B cell (primary cell): ENCODE data around the gene SLC2A4RG. TPM values are rescaled to one million over a fixed set of nuclear protein-coding genes. Genes with fewer than 3 reads are reported as not detected.

ENCODE experiments used
- ATAC-seq: fragments of 200-7000 bp; cut with Tn5 transposase; one replicate; pipeline ENCODE4 v1.10.0; 2021; ENCODE audit warnings: low read depth, mild to moderate bottlenecking, moderate number of reproducible peaks, moderate library complexity
- CTCF ChIA-PET: fragments of 350-600 bp; sonication (Branson Sonifier 250); formaldehyde crosslinking; loops from one replicate; lab custom pipeline; 2021; ENCODE audit warnings: antibody characterized with exemption, inconsistent platforms; lab: Charles Lee
- POLR2A ChIA-PET: fragments of 350-600 bp; sonication (Branson Sonifier 250); formaldehyde crosslinking; loops from one replicate; lab custom pipeline; 2021; ENCODE audit warnings: antibody characterized with exemption; lab: Charles Lee
- DNase-seq: peaks from one replicate; pipeline ENCODE4 v3.0.0; 2013
- H2AFZ ChIP-seq: 2 replicates; pipeline ENCODE4 v1.6.1; 2012; ENCODE audit warnings: mild to moderate bottlenecking, low read depth, low read length; ENCODE audit not compliant: insufficient read depth, poor library complexity, severe bottlenecking
- H3K27ac ChIP-seq, 2 donors: 1 replicate in 1 of 2; 2 replicates in 1 of 2; pipeline ENCODE4 v1.5.1; 2012 to 2013; ENCODE audit warnings: low read length in 2 of 2, mild to moderate bottlenecking in 2 of 2, moderate library complexity in 1 of 2
- H3K27me3 ChIP-seq, 4 experiments: fragments of 200-600 bp in 1 of 4; sonication (generic) in 1 of 4; replicated peaks in 1 of 4; 1 replicate in 2 of 4; 2 replicates in 2 of 4; pipeline versions ENCODE4 v1.6.1 to v1.7.0; 2013 to 2016; ENCODE audit warnings: low read length in 3 of 4, mild to moderate bottlenecking in 2 of 4, mixed read lengths in 1 of 4, moderate library complexity in 1 of 4; ENCODE audit not compliant: insufficient read depth in 4 of 4, control insufficient read depth in 3 of 4; ENCODE audit errors: control extremely low read depth in 1 of 4
- H3K36me3 ChIP-seq, 2 experiments: replicated peaks in 1 of 2; 1 replicate in 1 of 2; 2 replicates in 1 of 2; pipeline versions ENCODE4 v1.6.1 to v1.7.1; 2013; ENCODE audit warnings: low read length in 1 of 2; ENCODE audit not compliant: insufficient read depth in 2 of 2, control insufficient read depth in 1 of 2; ENCODE audit errors: control extremely low read depth in 1 of 2, extremely low read depth in 1 of 2
- H3K4me1 ChIP-seq, 2 donors: fragments of 200-600 bp in 1 of 2; sonication (generic) in 1 of 2; 1 replicate in 1 of 2; 2 replicates in 1 of 2; pipeline versions ENCODE4 v1.5.1 to v1.6.1; 2013 to 2017; ENCODE audit warnings: low read length in 2 of 2; ENCODE audit not compliant: control insufficient read depth in 2 of 2, insufficient read depth in 2 of 2
- H3K4me2 ChIP-seq: replicated peaks from 2 replicates; pipeline ENCODE3; 2012; ENCODE audit warnings: mild to moderate bottlenecking, low read depth, low read length; ENCODE audit not compliant: poor library complexity, severe bottlenecking
- H3K4me3 ChIP-seq, 5 experiments: fragments of 200-600 bp in 1 of 5; sonication (generic) in 1 of 5; 1 replicate in 3 of 5; 2 replicates in 2 of 5; pipeline versions ENCODE4 v1.5.1 to v1.7.0; 2011 to 2016; ENCODE audit warnings: low read length in 4 of 5, mild to moderate bottlenecking in 4 of 5, low read depth in 2 of 5, control low read depth in 1 of 5, moderate library complexity in 1 of 5; ENCODE audit not compliant: insufficient read depth in 1 of 5; ENCODE audit errors: control extremely low read depth in 1 of 5, extremely low read depth in 1 of 5
- H3K79me2 ChIP-seq: fragments of 200-600 bp; sonication (generic); one replicate; pipeline ENCODE4 v1.6.0; 2016; ENCODE audit warnings: low read length; ENCODE audit not compliant: control insufficient read depth, insufficient read depth
- H3K9ac ChIP-seq: fragments of 200-600 bp; sonication (generic); 2 replicates; pipeline ENCODE4 v1.6.1; 2017; ENCODE audit warnings: mild to moderate bottlenecking, low read length, moderate library complexity
- H3K9me3 ChIP-seq, 3 donors: one replicate each; pipeline versions ENCODE4 v1.6.1 to v1.7.1; 2013; ENCODE audit warnings: low read length in 2 of 3; ENCODE audit not compliant: control insufficient read depth in 2 of 3, insufficient read depth in 1 of 3; ENCODE audit errors: control extremely low read depth in 1 of 3
- H4K20me1 ChIP-seq: 2 replicates; pipeline ENCODE4 v1.6.0; 2012; ENCODE audit warnings: mild to moderate bottlenecking, low read length; ENCODE audit not compliant: insufficient read depth, control insufficient read depth, poor library complexity, severe bottlenecking
- H3K27ac Mint-ChIP-seq: one replicate; pipeline ENCODE4 v1.8.0; 2021; ENCODE audit warnings: mixed read lengths
- H3K27me3 Mint-ChIP-seq: one replicate; pipeline ENCODE4 v1.8.0; 2021; ENCODE audit warnings: mixed read lengths
- H3K4me1 Mint-ChIP-seq: one replicate; pipeline ENCODE4 v1.8.0; 2021; ENCODE audit warnings: mixed read lengths
- H3K4me3 Mint-ChIP-seq: one replicate; pipeline ENCODE4 v1.8.0; 2021; ENCODE audit warnings: mixed read lengths
- H3K9me3 Mint-ChIP-seq: one replicate; pipeline ENCODE4 v1.8.0; 2022; ENCODE audit warnings: mixed read lengths; ENCODE audit not compliant: insufficient read depth
- EZH2 ChIP-seq: IDR thresholded peaks from 2 replicates; pipeline ENCODE4 v1.6.1; 2012; ENCODE audit warnings: borderline replicate concordance, low read depth, mild to moderate bottlenecking, moderate library complexity, low read length; ENCODE audit not compliant: insufficient read depth, poor library complexity, severe bottlenecking
- WGBS: methylation state at CpG from one replicate; pipeline ENCODE4 v1.1.5; 2013; ENCODE audit warnings: missing lambda C conversion rate; ENCODE audit not compliant: insufficient coverage; 5-methylcytosine and 5-hydroxymethylcytosine counted together
- intact Hi-C: fragments of 100-400 bp; cut with micrococcal nuclease; formaldehyde crosslinking; loops from one replicate; pipeline ENCODE4 v1.10.0; 2022
- polyA plus RNA-seq: library from polyadenylated mRNA; depleted of rRNA; stranded (reverse); fragments of >200 nt; gene quantifications from 2 replicates; pipeline ENCODE4 v1.2.3, GENCODE V29; 2012
- total RNA-seq, 2 donors: library from RNA; stranded (reverse); fragments of 120-200 nt in 1 of 2; gene quantifications; 1 replicate in 1 of 2; 2 replicates in 1 of 2; pipeline versions ENCODE4 v1.2.3 to v1.2.4, GENCODE V29; 2013 to 2022
- TF ChIP-seq, protein P1 (sequence below): fragments of 200-600 bp; IDR thresholded peaks from one replicate; pipeline ENCODE4 v1.8.0; 2022; ENCODE audit warnings: antibody characterized with exemption, mild to moderate bottlenecking

SLC2A4RG gene
- total and polyA plus RNA-seq, 2 donors (not counting 1 experiment from before 2014, with no cell fraction given): 39.7 to 49.4 TPM

DNA sequence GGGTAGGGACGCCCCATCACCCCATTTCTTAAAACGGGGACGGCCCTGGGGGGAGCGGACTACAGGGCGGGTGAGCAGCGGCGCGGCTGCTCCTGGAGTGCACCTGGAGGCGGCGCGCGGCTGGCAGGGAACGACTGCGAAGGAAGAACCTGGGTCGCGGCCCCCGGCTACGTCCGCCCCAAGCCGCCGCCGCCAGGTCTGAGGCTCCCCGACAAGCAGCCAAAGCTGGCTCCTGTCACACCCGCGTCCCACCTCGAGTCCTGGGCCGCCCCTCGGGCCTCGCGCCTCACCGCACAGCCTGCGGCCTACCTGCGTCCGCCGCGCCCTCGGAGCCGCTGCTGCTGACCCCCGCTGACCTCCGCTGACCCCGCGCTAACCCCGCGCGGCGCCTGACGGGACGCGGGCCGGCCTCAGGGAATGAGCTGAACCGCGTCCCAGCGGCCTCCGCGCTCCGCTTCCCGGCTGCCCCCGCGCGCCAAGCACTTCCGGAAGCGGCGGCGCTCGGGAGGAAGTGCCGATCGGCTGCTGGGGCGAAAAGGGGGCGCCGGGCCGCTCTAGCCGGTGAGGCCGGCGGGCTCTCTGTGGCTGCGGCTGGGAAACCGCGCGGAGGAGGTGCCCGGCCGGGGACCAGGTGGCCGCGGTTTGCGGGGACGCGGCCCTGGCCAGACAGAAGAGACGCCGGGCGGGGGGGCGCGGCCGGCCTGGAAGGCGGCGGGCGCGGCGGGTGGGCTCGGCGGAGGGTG is 31.8 kb upstream of the SLC2A4RG start, which contains the start of the genes ARFRP1 and ZGPAT:
Gene ARFRP1, minus strand, starts transcription at position 419 of the 743 bp plus-strand sequence. CDS start 885 bp downstream, outside the sequence.
Gene ZGPAT, plus strand, starts transcription at position 482 of the 743 bp plus-strand sequence. CDS start 542 bp downstream, outside the sequence.
- Mint-ChIP-seq H3K27me3 (no peaks in the 10 kb centered on the region), H3K27ac (peak within 1 kb of the TSS; percentile 86), H3K4me3 (peak within 1 kb of the TSS; percentile 87), H3K4me1 (peaks cover 38% of the 10 kb centered on the region), H3K9me3 (no peaks in the 10 kb centered on the region)
- H3K27ac ChIP-seq: peak within 1 kb of the TSS; percentile 63 to 85
- no peak for TF ChIP-seq EZH2
- TF ChIP-seq, protein P1, sequence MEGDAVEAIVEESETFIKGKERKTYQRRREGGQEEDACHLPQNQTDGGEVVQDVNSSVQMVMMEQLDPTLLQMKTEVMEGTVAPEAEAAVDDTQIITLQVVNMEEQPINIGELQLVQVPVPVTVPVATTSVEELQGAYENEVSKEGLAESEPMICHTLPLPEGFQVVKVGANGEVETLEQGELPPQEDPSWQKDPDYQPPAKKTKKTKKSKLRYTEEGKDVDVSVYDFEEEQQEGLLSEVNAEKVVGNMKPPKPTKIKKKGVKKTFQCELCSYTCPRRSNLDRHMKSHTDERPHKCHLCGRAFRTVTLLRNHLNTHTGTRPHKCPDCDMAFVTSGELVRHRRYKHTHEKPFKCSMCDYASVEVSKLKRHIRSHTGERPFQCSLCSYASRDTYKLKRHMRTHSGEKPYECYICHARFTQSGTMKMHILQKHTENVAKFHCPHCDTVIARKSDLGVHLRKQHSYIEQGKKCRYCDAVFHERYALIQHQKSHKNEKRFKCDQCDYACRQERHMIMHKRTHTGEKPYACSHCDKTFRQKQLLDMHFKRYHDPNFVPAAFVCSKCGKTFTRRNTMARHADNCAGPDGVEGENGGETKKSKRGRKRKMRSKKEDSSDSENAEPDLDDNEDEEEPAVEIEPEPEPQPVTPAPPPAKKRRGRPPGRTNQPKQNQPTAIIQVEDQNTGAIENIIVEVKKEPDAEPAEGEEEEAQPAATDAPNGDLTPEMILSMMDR: no peak
- peak within 1 kb of the TSS; percentile 94 for H3K4me2 ChIP-seq
- H3K36me3 ChIP-seq: peaks cover 2 to 49% of the 10 kb centered on the region in 2 experiments
- intact Hi-C loops: loop anchor here (1.0 to 5.0 kb wide), 7 partner anchors 29 to 355 kb away; partner anchors contain the start of genes LIME1, PPDPF, PTK6 and RTEL1
- peak within 1 kb of the TSS in 4 of 5 experiments; percentile 63 to 80 (median 67) for H3K4me3 ChIP-seq
- CTCF ChIA-PET: interaction anchor here (0.6 to 2.6 kb wide), 9 partner anchors 28 to 267 kb away, joined by 3 to 11 read pairs (median 3); partner anchors contain the start of genes LIME1, PTK6, RTEL1 and TPD52L2
- peak within 1 kb of the TSS; percentile 76 for H3K9ac ChIP-seq
- peaks cover 21 to 28% of the 10 kb centered on the region in 2 donors for H3K4me1 ChIP-seq
- H2AFZ ChIP-seq: peak within 1 kb of the TSS; percentile 86
- ATAC-seq (peak; percentile 96), DNase-seq (peak; percentile 92)
- POLR2A ChIA-PET: interaction anchor here (1.0 to 2.2 kb wide), 8 partner anchors 10 to 249 kb away, joined by 3 to 20 read pairs (median 6); partner anchors contain the start of genes GMEB2, LIME1, RTEL1 and SLC2A4RG
- H3K27me3 ChIP-seq: no peaks in the 10 kb centered on the region
- WGBS: under 1% methylated on average over 98 of the region's 98 CpGs
- peaks cover 77% of the 10 kb centered on the region for H4K20me1 ChIP-seq
- peaks cover 93% of the 10 kb centered on the region for H3K79me2 ChIP-seq
- no peaks in the 10 kb centered on the region for H3K9me3 ChIP-seq
